HG03571 (cell line): ENCODE measurements around the gene STXBP6.

Source experiments
- ATAC-seq: cut with Tn5 transposase; IDR thresholded peaks from one replicate; pipeline ENCODE4 v1.9.1; 2021; ENCODE audit not compliant: unreplicated experiment

Gene STXBP6

GRCh38 chr14:24921903-24922302 is 128.0 kb downstream of the STXBP6 start:
- no peak for ATAC-seq

DNA sequence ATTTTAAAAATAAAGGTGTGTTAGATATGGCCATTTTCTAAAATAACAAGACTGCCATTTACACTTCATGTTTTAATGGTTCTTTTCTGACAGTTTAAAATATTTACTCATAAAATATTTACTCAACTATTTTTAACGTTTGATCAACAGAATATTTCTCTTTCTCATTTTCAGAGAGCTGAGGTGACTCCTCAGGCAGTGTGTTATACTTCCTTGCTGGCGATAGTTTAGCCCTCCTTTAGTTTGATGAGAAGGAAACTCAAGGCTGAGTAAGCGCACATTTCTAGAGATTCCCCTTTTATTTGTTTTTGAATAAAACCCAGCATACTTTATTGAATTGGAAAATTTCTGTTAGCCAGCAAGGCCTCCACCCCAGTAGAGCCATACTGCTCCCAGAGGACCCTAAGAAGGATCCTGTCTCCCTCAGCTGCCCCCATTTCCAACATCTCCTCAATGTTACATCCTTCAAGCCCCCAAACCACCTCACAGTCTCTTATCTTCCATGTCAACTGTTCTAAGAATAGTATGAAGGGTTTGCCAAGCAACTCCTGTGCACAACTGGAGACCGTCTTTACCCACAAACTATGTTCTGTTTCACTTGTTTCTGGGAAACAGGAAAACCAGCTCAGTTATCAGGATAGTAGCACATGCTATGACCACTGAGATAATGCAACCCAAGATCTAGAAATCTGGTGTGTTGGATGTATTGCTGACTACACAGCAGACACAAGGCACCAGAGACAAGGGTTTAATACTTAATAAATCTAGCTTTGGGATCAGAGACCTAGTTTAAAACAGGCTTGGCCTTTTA is 129.5 kb downstream of the STXBP6 start:
- ATAC-seq: no peak

GRCh38 chr14:24918822-24919221 is 131.1 kb downstream of the STXBP6 start:
- ATAC-seq: no peak

DNA sequence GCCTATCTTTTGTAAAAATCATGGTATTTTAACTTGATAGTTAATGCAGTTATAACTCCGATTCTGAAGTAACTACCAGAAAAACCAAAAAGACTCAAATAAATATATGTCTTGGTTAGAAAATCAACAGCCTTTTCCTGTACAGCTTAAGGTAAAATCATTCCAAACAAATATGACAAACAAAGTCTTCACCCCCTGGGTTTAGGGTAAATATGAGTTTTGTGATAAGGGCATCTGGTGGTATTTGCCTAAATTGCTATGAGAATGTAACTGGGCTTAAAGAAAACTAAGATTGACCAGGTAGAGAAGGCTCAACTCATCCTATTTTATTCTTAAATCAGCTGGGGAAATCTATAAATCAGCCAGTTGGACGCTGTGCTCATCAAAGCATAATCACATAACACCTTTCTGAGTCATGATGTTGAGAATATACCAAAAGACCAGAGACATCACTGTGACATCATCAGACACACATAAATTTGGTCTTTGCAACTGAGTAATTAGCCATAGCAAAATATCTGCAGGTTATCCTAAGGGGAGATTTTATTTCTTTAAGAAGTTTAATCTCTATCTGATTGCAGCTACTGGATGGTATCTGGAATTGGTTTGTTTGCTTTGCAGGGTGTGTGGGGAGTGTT is 133.9 kb downstream of the STXBP6 start:
- ATAC-seq: no peak

GRCh38 chr14:24915403-24915921 is 134.5 kb downstream of the STXBP6 start:
- no peak for ATAC-seq

GRCh38 chr14:24913746-24914145 is 136.2 kb downstream of the STXBP6 start:
- no peak for ATAC-seq

GRCh38 chr14:24913021-24913420 is 136.9 kb downstream of the STXBP6 start:
- ATAC-seq: no peak

DNA sequence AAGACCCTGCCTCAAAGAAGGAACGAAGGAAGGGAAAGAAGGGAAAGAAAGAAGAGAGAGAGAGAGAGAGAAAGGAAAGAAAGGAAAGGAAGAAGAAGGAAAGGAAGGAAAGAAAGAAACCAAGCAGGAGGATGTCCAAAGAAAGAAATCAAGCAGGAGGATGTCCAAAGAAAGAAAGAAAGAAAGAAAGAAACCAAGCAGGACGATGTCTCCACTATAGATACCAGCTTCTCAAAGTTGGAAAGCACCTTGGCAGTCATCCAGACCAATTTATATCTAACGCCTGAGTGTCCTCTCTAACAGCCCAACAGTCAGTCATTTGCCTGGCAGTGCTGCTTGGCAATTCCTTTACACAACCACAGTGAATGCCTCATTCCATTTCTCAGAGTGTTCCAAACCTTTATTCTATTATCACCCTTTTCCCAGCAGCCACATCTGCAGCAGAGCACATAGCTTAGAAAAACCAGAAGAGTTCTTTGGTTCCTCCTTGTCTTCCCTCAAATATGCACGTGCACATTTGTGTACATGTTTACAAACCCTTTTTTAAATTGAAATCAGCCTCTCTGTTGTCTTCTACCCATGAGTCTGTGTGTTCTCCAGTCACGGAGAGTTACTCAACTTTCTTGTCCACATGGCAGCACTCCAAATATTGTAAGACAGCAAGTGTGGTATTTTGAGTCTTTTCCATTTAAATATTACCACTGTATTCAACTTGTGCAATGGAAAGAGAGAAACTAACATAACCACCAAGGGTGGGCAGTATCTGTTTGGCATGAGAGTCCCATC is 138.4 kb downstream of the STXBP6 start:
- no peak for ATAC-seq

DNA sequence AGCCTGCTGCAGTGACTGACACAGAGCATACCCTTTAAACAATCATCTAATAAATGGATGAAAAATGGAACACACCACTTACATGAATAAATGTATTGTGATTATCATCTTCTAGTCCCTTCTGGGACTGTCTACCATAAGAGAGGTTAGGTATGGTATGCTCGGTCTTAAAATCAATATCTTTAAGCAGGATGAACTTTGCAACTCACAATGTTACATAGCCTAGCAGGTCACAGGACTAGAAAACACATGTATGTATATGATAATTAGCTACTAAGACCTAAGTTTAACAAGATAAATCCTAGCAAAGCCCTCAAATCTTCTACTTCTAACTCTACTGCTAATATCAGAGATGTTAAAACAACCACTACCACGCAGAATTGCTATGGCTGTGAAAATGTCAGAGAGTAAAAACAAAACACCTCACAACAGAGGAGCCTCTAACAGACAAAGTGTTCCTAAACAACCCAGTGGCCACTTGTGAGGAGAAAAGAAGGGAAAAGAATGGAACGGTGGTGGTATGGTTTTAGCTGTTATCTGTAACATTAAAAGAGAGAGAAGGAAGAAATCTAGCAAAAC is 139.4 kb downstream of the STXBP6 start:
- no peak for ATAC-seq

GRCh38 chr14:24909523-24910302 is 140.2 kb downstream of the STXBP6 start:
- ATAC-seq: no peak

- no peak for ATAC-seq
These were observed 141.2 kb downstream of the STXBP6 start for GRCh38 chr14:24908592-24909236.

DNA sequence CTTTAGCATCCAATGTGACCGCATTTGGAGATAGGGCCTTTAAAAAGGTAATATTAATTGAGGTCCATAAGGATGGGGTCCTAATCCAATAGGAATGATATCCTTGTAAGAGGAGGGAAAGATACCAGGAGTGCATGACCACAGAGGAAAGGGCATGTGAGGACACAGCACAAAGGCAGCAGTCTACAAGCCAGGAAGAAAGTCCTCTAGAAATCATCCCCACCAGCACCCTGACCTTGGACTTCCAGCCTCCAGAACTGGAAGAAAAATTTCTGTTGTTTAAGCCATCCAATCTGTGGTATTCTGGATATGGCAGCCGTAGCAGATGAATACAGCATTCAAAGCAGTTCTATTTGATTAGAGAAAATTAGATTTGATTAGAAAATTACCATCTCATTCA is 145.4 kb downstream of the STXBP6 start:
- no peak for ATAC-seq

- ATAC-seq: no peak
These were observed 146.6 kb downstream of the STXBP6 start for GRCh38 chr14:24903337-24903736.

DNA sequence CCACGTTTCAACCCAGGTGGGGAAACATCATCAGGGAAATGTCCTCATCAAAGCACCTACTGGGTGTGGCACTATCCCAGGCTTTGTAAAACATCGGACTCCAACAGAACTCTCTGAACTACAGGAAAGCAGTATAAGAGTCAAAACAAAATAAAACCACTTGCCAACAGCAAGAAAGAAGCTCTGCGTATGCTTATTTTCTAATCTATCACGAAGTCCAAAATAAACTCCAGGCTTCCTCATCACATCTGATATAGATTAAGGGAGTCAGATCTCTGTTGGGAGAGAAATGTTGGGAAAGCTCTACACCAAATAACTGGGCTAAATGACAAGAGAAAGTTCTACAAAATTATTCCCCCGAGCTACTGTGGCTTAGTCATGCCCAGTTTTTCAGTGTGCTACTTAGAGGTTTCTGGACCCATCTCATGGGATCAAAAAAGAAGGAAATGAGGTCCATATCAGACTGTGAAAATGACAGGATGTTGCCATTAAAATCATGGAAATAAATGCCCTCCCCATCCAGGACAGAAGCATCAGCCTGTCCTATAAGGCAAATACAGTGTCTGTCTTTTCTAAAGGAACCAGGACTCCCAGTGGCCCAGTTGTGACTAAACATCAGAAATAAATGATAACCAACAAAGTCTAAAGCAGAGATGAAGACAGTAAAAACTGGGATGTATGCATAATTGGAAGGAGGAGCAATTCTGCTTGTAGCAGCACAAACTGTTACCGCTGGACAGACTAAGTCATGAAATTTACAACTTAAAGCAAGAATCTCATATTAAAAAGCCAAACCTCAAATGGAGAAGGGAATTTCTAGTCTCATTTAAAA is 149.5 kb downstream of the STXBP6 start:
- ATAC-seq: no peak

DNA sequence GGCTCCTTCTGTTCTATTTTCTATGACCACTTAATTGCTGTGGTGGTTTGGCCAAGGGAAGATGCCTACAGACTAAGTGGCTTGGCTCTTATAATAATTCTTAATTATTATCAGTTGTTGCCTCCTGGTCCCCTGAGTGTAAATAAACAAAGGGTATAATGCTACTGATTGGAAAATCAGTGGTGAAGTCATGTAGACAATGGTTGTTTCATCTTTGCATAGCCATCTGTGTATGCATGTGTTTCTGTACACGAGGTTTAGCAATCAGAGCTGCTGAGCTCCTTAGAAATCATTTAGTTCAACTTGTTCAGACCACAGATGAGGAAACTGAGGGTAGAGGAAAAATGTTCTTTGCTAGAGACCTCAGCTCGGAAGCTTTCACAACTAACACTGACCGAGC is 152.2 kb downstream of the STXBP6 start:
- no peak for ATAC-seq

- no peak for ATAC-seq
These were observed 154.3 kb downstream of the STXBP6 start for GRCh38 chr14:24895622-24896021.

- no peak for ATAC-seq
These were observed 154.7 kb downstream of the STXBP6 start for GRCh38 chr14:24895243-24895583.

DNA sequence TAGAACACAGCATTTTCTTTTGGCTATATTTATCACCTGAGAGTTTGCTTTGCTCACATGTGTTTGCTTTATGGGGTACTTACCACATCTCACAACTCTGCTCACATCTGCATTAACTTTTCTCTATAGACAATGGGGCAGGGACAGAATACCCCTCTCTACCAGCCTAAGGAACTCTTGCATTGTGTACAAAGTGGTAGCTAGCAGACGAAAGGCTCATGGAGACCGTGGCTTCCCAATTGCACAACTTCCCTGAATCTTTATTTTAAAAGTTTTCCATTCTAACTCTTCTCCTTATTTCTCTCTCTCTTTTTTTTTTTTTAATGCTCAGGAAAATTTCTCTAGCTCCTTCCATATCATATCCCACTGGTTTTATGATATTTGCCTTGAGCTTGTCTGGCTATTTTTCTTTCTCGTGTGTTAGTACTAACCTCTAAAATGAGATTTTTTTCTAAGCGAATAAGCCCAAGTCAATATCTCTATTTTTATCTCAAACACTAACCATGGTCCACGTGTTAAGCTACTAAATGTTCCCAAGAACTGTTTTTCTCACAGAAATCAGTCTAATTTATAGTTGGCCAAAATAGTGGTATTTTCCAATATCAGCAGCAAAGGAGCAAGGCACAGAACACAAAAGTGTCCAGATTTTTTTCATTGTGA is 155.2 kb downstream of the STXBP6 start:
- no peak for ATAC-seq
